Measurements from ENCODE around the gene SYNPR. TPM values are rescaled to one million over a fixed set of nuclear protein-coding genes. Genes with fewer than 3 reads are reported as not detected.

Gene SYNPR
- total RNA-seq, 1 donor: not detected

DNA sequence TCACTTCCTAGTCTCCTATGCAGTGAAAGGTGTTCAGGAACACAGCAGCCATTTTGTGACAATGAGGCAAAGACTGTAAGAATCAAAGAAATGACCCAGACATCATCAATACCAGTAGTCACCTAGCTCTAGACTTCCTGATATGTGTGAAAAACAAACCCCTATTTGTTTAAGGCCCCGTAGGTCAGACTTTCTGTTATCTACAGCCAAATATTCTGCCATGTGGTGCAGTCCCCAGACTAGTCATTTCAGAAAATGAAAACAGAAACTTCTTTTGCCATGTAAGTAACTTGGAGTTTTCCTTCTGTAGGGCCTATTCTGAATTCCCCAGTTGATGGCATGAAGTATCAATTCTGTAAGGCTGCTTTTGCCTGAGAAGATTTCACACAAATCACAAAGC lies 192.6 kb downstream of the SYNPR start:
- no peak overlapping the region for H3K27ac ChIP-seq (ENCODE audit: low read depth, low read length)
- H4K20me1 ChIP-seq (ENCODE audit: insufficient read depth, low read length): no peaks in the 10 kb centered on the region
- TF ChIP-seq, protein P1, sequence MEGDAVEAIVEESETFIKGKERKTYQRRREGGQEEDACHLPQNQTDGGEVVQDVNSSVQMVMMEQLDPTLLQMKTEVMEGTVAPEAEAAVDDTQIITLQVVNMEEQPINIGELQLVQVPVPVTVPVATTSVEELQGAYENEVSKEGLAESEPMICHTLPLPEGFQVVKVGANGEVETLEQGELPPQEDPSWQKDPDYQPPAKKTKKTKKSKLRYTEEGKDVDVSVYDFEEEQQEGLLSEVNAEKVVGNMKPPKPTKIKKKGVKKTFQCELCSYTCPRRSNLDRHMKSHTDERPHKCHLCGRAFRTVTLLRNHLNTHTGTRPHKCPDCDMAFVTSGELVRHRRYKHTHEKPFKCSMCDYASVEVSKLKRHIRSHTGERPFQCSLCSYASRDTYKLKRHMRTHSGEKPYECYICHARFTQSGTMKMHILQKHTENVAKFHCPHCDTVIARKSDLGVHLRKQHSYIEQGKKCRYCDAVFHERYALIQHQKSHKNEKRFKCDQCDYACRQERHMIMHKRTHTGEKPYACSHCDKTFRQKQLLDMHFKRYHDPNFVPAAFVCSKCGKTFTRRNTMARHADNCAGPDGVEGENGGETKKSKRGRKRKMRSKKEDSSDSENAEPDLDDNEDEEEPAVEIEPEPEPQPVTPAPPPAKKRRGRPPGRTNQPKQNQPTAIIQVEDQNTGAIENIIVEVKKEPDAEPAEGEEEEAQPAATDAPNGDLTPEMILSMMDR (IDR thresholded peaks at IDR 0.05; ENCODE audit: extremely low read depth, low read depth, low read length): no peak
- no peak overlapping the region for H2AFZ ChIP-seq (ENCODE audit: low read length)
- no peak overlapping the region for H3K4me2 ChIP-seq (ENCODE audit: insufficient read depth, low read length)
- no peaks in the 10 kb centered on the region for H3K79me2 ChIP-seq (ENCODE audit: insufficient read depth, low read length)
- no peaks in the 10 kb centered on the region for H3K36me3 ChIP-seq (ENCODE audit: insufficient read depth, low read length)
- no peaks in the 10 kb centered on the region for H3K27me3 ChIP-seq (ENCODE audit: insufficient read depth, low read length)
- H3K4me1 ChIP-seq (ENCODE audit: insufficient read depth, low read length): no peaks in the 10 kb centered on the region
- H3K4me3 ChIP-seq (ENCODE audit: insufficient read depth, low read length): no peak overlapping the region
- H3K9me3 ChIP-seq (ENCODE audit: low read depth, low read length): no peaks in the 10 kb centered on the region
- no peak for DNase-seq (ENCODE audit: insufficient read length, low spot score, missing footprints)

DNA sequence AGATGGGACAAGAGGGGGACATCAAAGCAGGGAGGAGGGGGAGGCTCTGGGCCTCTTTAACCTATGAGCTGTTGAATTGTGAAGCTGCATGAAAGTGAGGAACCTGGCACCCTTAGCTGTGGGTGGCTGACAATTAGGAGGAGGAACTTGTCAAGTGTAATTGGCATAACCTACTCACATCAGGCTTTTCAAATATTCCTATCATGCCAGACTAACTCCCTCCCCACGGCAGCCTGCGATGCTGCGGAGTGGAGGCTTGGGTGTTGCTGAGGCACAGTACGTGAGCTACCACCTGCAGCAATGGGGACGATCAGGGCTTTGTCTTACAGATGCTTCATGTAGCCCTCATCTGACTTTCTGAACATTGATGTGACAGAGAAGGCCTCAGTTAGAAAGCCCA lies 193.7 kb downstream of the SYNPR start:
- no peak overlapping the region for H3K4me3 ChIP-seq (ENCODE audit: insufficient read depth, low read length)
- no peaks in the 10 kb centered on the region for H3K36me3 ChIP-seq (ENCODE audit: insufficient read depth, low read length)
- H3K79me2 ChIP-seq (ENCODE audit: insufficient read depth, low read length): no peaks in the 10 kb centered on the region
- no peak for DNase-seq (ENCODE audit: insufficient read length, low spot score, missing footprints)
- H3K9me3 ChIP-seq (ENCODE audit: low read depth, low read length): no peaks in the 10 kb centered on the region
- H3K27ac ChIP-seq (ENCODE audit: low read depth, low read length): no peak overlapping the region
- TF ChIP-seq, protein P1 (IDR thresholded peaks at IDR 0.05; ENCODE audit: extremely low read depth, low read depth, low read length): no peak
- no peaks in the 10 kb centered on the region for H3K4me1 ChIP-seq (ENCODE audit: insufficient read depth, low read length)
- H4K20me1 ChIP-seq (ENCODE audit: insufficient read depth, low read length): no peaks in the 10 kb centered on the region
- no peaks in the 10 kb centered on the region for H3K27me3 ChIP-seq (ENCODE audit: insufficient read depth, low read length)
- no peak overlapping the region for H3K4me2 ChIP-seq (ENCODE audit: insufficient read depth, low read length)
- no peak overlapping the region for H2AFZ ChIP-seq (ENCODE audit: low read length)

DNA sequence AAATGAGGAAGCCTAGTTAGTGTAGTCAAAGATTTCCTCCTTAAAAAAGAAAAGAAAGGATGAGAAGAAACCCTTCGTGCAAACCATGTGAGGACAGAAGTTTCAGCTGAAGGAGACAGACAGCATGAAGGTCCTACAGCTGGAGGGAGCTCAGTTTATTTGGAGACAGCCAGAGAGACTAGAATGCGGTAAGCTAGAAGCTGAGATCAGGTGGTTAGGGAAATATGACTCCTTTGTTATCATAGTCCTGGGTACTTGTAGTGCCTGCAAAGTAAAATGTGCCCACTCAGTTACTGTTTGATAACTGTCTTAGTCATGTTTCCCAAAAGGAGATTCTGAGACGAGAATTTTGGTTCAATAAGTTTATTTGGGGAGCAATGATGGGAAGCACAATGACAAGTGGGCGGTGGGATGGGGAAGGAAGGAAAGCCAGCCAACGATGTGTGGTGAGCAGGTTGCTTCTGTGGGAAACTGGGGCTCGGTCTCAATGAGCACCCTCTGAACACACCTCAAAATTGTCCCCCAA lies 195.6 kb downstream of the SYNPR start:
- H2AFZ ChIP-seq (ENCODE audit: low read length): no peak overlapping the region
- H3K4me2 ChIP-seq (ENCODE audit: insufficient read depth, low read length): no peak overlapping the region
- DNase-seq (ENCODE audit: insufficient read length, low spot score, missing footprints): no peak
- no peaks in the 10 kb centered on the region for H3K9me3 ChIP-seq (ENCODE audit: low read depth, low read length)
- H3K79me2 ChIP-seq (ENCODE audit: insufficient read depth, low read length): no peaks in the 10 kb centered on the region
- TF ChIP-seq, protein P1 (IDR thresholded peaks at IDR 0.05; ENCODE audit: extremely low read depth, low read depth, low read length): no peak
- no peak overlapping the region for H3K27ac ChIP-seq (ENCODE audit: low read depth, low read length)
- no peaks in the 10 kb centered on the region for H3K27me3 ChIP-seq (ENCODE audit: insufficient read depth, low read length)
- no peak overlapping the region for H3K4me3 ChIP-seq (ENCODE audit: insufficient read depth, low read length)
- H3K4me1 ChIP-seq (ENCODE audit: insufficient read depth, low read length): no peaks in the 10 kb centered on the region
- no peaks in the 10 kb centered on the region for H4K20me1 ChIP-seq (ENCODE audit: insufficient read depth, low read length)
- no peaks in the 10 kb centered on the region for H3K36me3 ChIP-seq (ENCODE audit: insufficient read depth, low read length)

DNA sequence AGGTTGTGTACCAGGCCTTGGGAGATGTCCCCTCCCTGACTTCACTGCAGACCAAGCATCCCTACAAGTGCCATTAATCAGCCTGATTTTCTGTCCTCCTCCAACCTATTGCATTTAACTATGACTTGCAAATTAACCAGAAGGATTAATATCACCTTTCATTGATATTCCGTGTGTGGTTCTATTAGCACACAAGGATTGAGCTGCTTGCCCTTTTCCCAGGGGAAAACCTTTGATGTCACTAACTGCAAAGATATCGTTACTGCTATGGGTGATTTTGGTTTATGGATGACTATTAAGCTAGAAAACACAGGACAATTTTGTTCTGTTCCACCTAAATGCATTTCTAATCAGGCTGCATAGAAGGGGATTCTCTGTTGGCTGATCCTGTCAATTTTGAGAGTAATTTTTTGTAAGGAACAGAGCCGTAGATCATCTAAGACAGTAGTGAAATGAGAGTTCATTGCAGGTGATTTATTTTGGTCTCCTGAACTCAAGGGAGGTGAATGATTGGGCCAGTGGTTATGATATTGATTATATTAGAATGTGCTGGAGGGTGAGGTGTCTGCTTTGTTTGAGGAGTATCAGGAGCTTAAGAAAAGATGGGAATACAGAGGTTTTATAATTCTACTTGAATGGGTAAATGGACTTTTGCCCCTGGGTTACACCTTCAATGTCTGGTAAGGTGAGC lies 196.9 kb downstream of the SYNPR start:
- no peaks in the 10 kb centered on the region for H3K9me3 ChIP-seq (ENCODE audit: low read depth, low read length)
- no peaks in the 10 kb centered on the region for H4K20me1 ChIP-seq (ENCODE audit: insufficient read depth, low read length)
- H3K36me3 ChIP-seq (ENCODE audit: insufficient read depth, low read length): no peaks in the 10 kb centered on the region
- H3K27ac ChIP-seq (ENCODE audit: low read depth, low read length): no peak overlapping the region
- no peaks in the 10 kb centered on the region for H3K4me1 ChIP-seq (ENCODE audit: insufficient read depth, low read length)
- no peaks in the 10 kb centered on the region for H3K27me3 ChIP-seq (ENCODE audit: insufficient read depth, low read length)
- H3K79me2 ChIP-seq (ENCODE audit: insufficient read depth, low read length): no peaks in the 10 kb centered on the region
- H2AFZ ChIP-seq (ENCODE audit: low read length): no peak overlapping the region
- no peak for DNase-seq (ENCODE audit: insufficient read length, low spot score, missing footprints)
- no peak overlapping the region for H3K4me3 ChIP-seq (ENCODE audit: insufficient read depth, low read length)
- TF ChIP-seq, protein P1 (IDR thresholded peaks at IDR 0.05; ENCODE audit: extremely low read depth, low read depth, low read length): no peak
- no peak overlapping the region for H3K4me2 ChIP-seq (ENCODE audit: insufficient read depth, low read length)
